NCI-H2171 treated with DMSO at 0.1 percent for 48 hours (cell line): ENCODE measurements around the gene DPH3.
"Not testable (repeated sequence)": the region's sequence is repeated elsewhere in the genome, so short reads cannot be mapped to it uniquely, and the experiment has no call there.

Source experiments
- DNase-seq: peaks from one replicate; lab custom pipeline; 2025; lab: John Stamatoyannopoulos, UW

The DPH3 gene

DNA sequence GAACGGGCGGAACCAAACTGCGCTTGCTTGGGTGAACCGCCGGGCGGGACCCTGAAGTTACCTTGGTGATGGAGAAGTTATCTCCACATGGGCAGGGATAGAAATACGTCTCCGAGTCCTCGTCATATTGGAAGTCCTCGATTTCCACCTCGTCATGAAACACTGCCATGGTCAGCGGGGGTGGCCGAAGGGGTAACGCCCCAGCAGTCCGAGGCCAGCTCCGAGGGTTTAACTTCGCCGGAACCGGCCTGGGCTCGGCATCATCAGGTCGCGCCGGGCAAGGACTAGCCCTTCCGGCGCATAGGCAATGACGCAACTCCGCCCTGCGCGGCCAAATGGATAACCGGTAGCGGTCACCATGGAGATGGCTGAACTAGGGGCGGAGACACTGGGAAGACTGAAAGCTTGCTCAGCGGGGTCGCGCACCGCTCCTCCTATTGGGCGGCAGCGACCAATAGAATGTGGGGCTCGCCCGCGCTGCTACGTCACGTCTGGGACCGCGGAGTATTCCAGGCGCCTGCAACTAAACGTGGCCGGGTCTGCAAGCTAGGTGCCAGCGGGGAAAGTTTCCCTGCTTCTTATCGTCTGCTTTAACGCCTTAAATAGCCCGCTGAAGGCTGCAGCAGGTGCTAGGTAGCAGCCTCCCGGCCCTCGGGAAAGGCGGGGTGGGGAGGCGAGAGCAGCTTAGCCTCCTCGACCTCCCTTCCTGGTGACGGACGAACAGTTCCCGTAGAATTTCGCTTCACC, at the start of gene DPH3, which contains the start of gene OXNAD1:
DPH3 (minus strand) TSS at position 236 of the 747 bp plus-strand sequence; CDS start at position 169, 67 bp downstream.
OXNAD1 (plus strand) TSS at position 505 of the 747 bp plus-strand sequence. CDS start 5,741 bp downstream, outside the sequence.
- DNase-seq, result peak; percentile 90

DNA sequence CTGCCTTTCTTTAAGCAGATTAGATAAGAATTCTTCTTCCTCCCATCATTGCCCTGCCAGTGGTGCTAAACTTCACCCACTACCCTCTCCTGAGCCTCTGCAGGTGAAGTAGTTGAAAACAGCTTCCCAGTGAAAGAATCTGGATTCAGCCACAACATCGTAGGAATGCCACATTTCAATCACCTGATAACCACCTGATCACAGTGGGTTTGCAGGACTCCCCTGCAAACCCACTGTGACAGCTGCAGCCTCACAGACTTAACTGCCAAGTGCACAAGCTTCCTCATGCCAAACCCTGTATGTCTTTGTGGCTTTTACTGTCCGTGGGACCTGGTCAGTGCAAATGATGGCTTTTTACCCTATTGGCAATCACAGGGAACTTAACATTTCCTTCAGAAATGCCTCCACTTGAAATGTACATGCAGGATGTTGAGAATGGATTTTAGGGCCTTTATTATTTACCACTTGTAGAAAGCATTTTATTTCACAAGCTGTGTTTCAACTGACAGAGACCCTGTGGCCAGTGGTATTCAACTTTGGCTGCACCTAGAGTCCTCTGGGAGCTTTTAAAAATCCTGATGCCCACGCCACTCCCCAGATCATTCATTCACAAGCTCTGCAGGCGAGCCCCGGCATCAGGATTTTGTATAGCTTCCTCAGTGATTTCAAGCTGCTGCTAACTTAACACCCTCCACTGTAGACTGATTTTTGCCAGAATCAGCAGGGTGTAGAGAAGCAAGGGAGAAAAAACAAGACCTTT, 49.3 kb upstream of the DPH3 start:
- DNase-seq, result no peak

- DNase-seq, result no peak
Observed at GRCh38 chr3:16311960-16312451, 47.3 kb upstream of the DPH3 start.

DNA sequence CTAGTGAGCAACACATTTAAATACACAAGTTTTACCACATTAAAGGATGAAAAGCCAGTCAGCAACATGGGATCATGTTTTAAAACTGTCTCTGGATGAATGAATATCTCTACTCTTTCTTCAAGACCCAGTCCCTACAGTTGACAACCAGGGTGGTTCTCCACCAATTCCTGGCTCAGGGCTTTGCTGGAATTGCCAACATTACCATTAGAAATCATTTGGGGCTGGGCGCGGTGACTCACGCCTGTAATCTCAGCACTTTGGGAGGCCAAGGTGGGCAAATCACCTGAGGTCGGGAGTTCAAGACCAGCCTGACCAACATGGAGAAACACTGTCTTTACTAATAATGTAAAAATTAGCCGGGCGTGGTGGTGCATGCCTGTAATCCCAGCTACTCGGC, 45.7 kb upstream of the DPH3 start:
- not testable (repeated sequence) for DNase-seq

- no peak for DNase-seq
Observed at GRCh38 chr3:16309558-16309957, 44.8 kb upstream of the DPH3 start.

- DNase-seq, result no peak
Observed at GRCh38 chr3:16308727-16309126, 44.0 kb upstream of the DPH3 start.

- DNase-seq, result no peak
Observed at GRCh38 chr3:16307832-16308531, 43.2 kb upstream of the DPH3 start.

DNA sequence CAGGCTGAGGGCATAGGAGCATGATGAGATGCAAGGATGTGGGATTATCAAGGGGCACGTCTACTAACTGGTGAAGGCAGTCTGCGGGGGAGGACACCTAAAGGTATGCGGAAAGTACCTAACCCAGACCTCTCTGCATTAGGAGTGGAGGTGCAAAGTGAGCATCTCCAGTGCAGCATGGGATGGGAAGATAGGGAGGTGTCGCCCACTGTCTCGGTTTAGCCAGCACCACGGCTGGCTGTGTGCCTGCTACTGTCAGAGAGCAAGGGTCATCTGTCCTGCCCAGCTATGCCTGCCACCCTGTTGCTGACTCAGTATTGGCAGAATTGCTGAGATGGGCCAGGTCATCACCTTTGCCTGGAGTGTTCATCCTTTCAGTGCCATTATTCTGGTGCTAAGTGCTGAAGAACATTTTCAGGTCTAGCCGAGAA, 40.4 kb upstream of the DPH3 start:
- DNase-seq, result no peak

DNA sequence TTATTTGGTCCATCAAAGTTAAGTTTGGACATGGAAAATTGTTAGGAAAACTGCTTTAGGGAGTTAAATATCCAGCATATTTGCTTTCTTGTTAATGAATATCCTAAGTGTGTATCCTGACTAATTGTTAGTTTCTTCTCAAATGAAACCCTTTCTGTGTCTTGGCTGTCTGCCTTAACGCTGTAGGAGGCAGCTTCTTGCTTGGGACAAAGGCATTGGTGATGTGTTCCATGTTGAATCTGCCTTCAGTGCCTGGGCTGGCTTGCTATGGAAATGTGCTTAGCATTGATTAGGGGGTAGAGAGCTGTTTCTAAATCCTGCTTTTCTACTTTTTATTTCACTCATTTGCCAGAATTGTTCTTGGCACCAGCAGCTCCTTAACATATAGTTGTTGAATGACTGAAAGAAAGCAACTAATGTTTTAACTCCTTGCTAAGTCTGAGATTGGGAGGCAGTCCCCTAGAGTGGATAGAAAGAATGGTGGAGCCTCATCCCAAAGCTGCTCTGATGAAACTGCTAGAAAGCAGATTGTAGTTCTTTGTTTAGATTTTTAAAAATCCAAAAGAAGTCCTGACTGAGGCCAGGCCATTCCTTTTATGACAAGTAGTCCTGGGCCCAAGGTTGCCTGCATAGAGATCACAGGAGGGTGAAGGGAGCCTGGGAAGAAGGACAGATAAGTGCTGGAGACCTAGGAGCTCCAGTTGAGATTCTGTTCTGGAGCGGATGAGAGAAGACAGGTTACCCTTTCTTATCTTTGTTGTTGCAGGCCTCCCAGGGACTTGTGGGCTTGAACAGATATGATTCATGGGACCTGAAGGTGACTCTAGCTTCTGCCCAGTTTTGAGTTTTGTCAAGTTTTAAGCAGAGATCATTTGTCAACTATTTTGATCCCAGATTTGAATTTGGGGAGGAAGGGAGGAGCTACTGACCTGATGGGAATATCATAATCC, 39.6 kb upstream of the DPH3 start:
- DNase-seq, result no peak

GRCh38 chr3:16303037-16303575, 38.4 kb upstream of the DPH3 start:
- no peak for DNase-seq

- DNase-seq, result no peak
Observed at GRCh38 chr3:16302082-16302631, 37.4 kb upstream of the DPH3 start.

DNA sequence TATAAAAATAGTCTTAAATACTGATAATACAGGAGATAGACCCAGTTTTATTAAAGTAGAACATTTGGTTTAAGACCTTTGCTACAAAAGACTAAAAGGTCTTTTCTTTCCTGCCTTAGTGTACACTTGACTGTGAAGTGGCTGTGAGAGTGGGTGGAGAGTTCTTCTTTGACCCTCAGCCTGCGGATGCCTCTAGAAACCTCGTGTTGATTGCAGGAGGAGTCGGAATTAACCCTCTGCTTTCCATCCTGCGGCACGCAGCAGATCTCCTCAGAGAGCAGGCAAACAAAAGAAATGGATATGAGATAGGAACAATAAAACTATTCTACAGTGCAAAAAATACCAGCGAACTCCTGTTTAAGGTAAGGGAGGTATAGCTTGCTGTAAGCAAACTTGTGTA, 36.8 kb upstream of the DPH3 start:
- DNase-seq, result no peak

DNA sequence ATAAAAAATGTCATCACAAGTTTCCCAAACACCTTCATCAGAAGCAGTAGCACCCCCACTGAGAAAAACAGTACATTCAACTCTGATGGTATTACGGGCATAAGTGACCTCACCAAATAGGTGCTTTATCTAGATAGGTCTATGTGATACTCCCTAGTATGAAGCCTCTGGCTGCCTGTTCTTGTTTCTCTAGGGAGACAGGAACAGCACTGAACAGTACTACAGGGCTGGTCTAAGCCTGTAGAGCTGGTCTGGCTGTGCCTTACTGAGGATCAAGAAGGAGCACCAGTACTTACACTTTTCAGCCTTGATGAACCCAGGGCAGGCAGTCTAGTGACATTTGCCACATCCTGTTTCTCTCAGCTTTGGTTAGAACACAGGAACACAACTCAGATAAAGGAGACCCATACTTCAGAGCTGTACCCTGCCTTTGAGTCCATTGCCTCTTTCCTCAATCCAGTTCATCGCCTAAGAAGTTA, 36.2 kb upstream of the DPH3 start:
- no peak for DNase-seq

- no peak for DNase-seq
Observed at GRCh38 chr3:16300307-16300706, 35.6 kb upstream of the DPH3 start.

DNA sequence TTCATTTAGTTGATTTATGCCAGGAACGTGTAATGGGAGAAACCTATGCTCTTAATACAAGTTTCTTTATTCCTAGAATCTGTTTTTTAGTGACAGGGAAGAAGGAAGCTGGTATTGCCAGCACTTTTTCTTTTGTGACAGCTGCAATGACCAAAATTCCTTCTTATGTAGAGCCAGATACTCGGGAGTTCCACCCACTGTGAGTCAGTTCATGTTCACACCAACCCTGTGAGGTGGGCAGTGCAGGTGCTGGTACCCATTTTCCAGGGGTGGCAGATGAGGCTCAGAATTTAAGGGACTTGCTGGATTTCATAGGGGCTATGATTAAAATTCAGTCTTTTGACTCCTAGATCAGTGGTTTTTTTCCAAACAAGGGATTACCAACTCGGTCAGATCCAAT, 35.0 kb upstream of the DPH3 start:
- DNase-seq, result no peak

GRCh38 chr3:16298891-16299290, 34.1 kb upstream of the DPH3 start:
- DNase-seq, result no peak

GRCh38 chr3:16297997-16298885, 33.5 kb upstream of the DPH3 start:
- DNase-seq, result no peak

GRCh38 chr3:16295298-16295890, 30.7 kb upstream of the DPH3 start:
- DNase-seq, result no peak

DNA sequence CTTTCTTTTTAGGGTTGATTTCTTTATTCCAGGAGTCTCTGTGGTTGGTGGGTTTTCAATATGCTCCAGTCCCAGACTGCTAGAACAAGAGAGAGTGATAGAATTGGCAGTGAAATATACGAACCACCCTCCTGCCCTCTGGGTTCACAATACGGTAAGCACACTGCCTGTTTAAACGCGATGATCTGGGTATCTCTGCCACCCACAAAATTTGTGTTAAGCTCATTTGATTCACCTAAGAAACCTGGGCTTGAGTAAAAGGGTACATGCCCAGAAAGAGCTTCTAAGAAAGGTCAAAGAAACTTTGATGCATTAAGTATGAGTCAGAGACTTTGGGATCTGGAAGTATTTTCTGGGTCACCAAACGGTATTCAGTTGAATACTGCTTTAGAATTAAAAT, 30.1 kb upstream of the DPH3 start:
- DNase-seq, result no peak
